K562 (cell line): ENCODE data around the gene PTPRU.

ENCODE experiments used
- ARHGAP35 ChIP-seq: fragments of 450-650 bp; IDR thresholded peaks from 2 replicates; pipeline ENCODE4 v1.6.1; 2018; ENCODE audit not compliant: partially characterized antibody
- CHCHD3 ChIP-seq: fragments of 250-450 bp; sonication (Bioruptor Pico); IDR thresholded peaks from 2 replicates; pipeline ENCODE4 v2.1.2; 2022; ENCODE audit warnings: mild to moderate bottlenecking
- CHD4 ChIP-seq: fragments of 200-600 bp; sonication (generic); IDR thresholded peaks from 3 replicates; pipeline ENCODE4 v1.6.1; 2012; ENCODE audit warnings: low read depth, mild to moderate bottlenecking, mixed read lengths, low read length, inconsistent platforms; ENCODE audit not compliant: insufficient read depth, insufficient replicate concordance, poor library complexity, severe bottlenecking
- CTCF ChIP-seq, 3 experiments: IDR thresholded peaks in 2 of 3; conservative IDR thresholded peaks in 1 of 3; 2 replicates each; pipeline ENCODE4 v1.5.1; 2011 to 2012; ENCODE audit warnings: low read length in 3 of 3, mild to moderate bottlenecking in 3 of 3, control low read depth in 2 of 3, improper control_type of control experiment in 1 of 3, inconsistent platforms in 1 of 3, low read depth in 1 of 3, mixed read lengths in 1 of 3, moderate library complexity in 1 of 3; ENCODE audit not compliant: insufficient read depth in 2 of 3
- EZH2 ChIP-seq: IDR thresholded peaks from 2 replicates; pipeline ENCODE4 v1.6.1; 2012; ENCODE audit warnings: low read depth, mild to moderate bottlenecking, inconsistent platforms, low read length, borderline replicate concordance
- NR1H2 ChIP-seq: sonication (generic); formaldehyde crosslinking; IDR thresholded peaks from 2 replicates; pipeline ENCODE4 v1.4.0; 2020; ENCODE audit warnings: mild to moderate bottlenecking, missing genetic modification reagents
- POLR2AphosphoS5 ChIP-seq: IDR thresholded peaks from 2 replicates; pipeline ENCODE4 v1.6.1; 2011; ENCODE audit warnings: mild to moderate bottlenecking, low read depth, low read length, moderate library complexity; ENCODE audit not compliant: control insufficient read depth, insufficient read depth
- RCOR1 ChIP-seq, 2 experiments: IDR thresholded peaks; 2 replicates each; pipeline ENCODE4 v1.6.1; 2012; ENCODE audit warnings: low read depth in 2 of 2, low read length in 2 of 2, borderline replicate concordance in 1 of 2, improper control_type of control experiment in 1 of 2
- USF1 ChIP-seq: sonication (generic); formaldehyde crosslinking; IDR thresholded peaks from 2 replicates; pipeline ENCODE4 v1.9.0; 2022; ENCODE audit warnings: mild to moderate bottlenecking, missing genetic modification reagents

GRCh38 chr1:29291756-29292155 is 55.4 kb downstream of the PTPRU start:
- TF ChIP-seq NR1H2 (CRISPR knock-in tag): no peak
- TF ChIP-seq RCOR1 (IDR thresholded peaks at IDR 0.05; ENCODE audit: borderline replicate concordance in 1 of 2, low read depth in 2 of 2, low read length in 2 of 2): no peak
- TF ChIP-seq CTCF (IDR thresholded peaks at IDR 0.05 in 2 of 3, conservative IDR thresholded peaks at IDR 0.05 in 1 of 3; ENCODE audit: insufficient read depth in 2 of 3, low read depth in 1 of 3, low read length in 3 of 3): no peak
- TF ChIP-seq USF1 (CRISPR knock-in tag): no peak
- TF ChIP-seq CHCHD3 (CRISPR knock-in tag): no peak
- TF ChIP-seq ARHGAP35: no peak
- TF ChIP-seq CHD4: no peak
- TF ChIP-seq POLR2AphosphoS5: no peak
- no peak for TF ChIP-seq EZH2
